Measurements from ENCODE around the gene DNER. TPM values are rescaled to one million over a fixed set of nuclear protein-coding genes. Genes with fewer than 3 reads are reported as not detected.

Gene DNER
- total and polyA plus RNA-seq, 2 donors from 2014 or later = 16.5 to 21.9 TPM

- FAIRE-seq = no peak
- Histone ChIP-seq H3K9me3 (ENCODE audit: control insufficient read depth in 2 of 3, insufficient read depth in 1 of 3, low read length in 3 of 3) (no peaks in the 10 kb centered on the region), H3K27me3 (ENCODE audit: control insufficient read depth, insufficient read depth, low read length) (no peaks in the 10 kb centered on the region), H3K4me1 (ENCODE audit: control insufficient read depth in 2 of 3, insufficient read depth in 2 of 3, low read depth in 1 of 3, low read length in 3 of 3) (no peaks in the 10 kb centered on the region), H3K36me3 (ENCODE audit: control insufficient read depth in 2 of 3, insufficient read depth in 3 of 3, low read length in 3 of 3) (no peaks in the 10 kb centered on the region), H3K4me3 (ENCODE audit: low read length in 3 of 3) (no peak overlapping the region), H3K27ac (ENCODE audit: low read depth in 2 of 2, low read length in 2 of 2) (no peak overlapping the region), H3K9ac (ENCODE audit: low read length in 3 of 3) (no peak overlapping the region)
- no peak for DNase-seq
- TF ChIP-seq CTCF (IDR thresholded peaks at IDR 0.05; ENCODE audit: borderline replicate concordance, extremely low read depth, insufficient read depth) = no peak
- intact Hi-C loops (cut with DNase I) = no loop called here
These were observed 49.2 kb downstream of the DNER start for GRCh38 chr2:229665158-229665557.

DNA sequence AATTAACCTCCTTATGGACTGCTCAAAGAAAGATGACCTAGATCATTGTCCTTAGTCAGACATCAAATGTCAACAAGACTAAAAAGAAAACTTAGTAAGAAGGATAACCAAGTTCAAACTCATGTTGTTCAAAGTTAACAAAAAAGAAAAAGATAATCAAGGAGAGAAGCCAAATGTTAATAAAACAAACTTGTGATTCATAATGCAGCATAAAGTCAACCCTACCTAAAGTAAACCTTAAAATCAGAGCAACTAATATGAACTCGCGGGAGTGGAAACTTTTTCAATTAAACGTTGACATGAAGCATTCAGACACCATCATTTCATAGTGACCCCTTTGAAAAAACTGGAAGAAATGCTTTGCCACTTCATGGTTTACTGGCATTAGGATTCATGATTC, 52.9 kb downstream of the DNER start:
- intact Hi-C loops (cut with DNase I) = no loop called here
- no peak overlapping the region for H3K27ac ChIP-seq (ENCODE audit: low read depth in 2 of 2, low read length in 2 of 2)
- FAIRE-seq = no peak
- no peaks in the 10 kb centered on the region for H3K9me3 ChIP-seq (ENCODE audit: control insufficient read depth in 2 of 3, insufficient read depth in 1 of 3, low read length in 3 of 3)
- no peaks in the 10 kb centered on the region for H3K4me1 ChIP-seq (ENCODE audit: control insufficient read depth in 2 of 3, insufficient read depth in 2 of 3, low read depth in 1 of 3, low read length in 3 of 3)
- no peaks in the 10 kb centered on the region for H3K27me3 ChIP-seq (ENCODE audit: control insufficient read depth, insufficient read depth, low read length)
- H3K36me3 ChIP-seq (ENCODE audit: control insufficient read depth in 2 of 3, insufficient read depth in 3 of 3, low read length in 3 of 3) = no peaks in the 10 kb centered on the region
- no peak for TF ChIP-seq CTCF (IDR thresholded peaks at IDR 0.05; ENCODE audit: borderline replicate concordance, extremely low read depth, insufficient read depth)
- no peak overlapping the region for H3K4me3 ChIP-seq (ENCODE audit: low read length in 3 of 3)
- no peak overlapping the region for H3K9ac ChIP-seq (ENCODE audit: low read length in 3 of 3)
- no peak for DNase-seq

DNA sequence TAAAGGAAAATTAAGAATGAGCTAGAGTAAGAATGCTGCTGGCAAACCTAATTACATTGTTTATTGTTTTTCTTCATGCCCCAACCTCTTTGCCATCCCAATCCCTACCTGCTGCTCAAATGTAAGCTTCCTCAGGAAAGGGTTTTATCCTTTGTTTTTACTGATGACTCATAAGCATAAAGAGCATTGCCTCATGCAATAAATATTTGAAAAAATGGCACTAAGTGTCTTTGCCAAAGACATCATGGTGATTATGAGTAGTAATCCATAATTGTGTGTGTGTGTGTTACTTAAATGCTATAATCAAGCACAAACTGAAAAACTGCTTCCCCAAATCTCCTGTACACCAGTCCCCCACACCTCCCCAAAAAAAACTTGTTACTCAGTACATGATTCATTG, 53.4 kb downstream of the DNER start:
- no peaks in the 10 kb centered on the region for H3K4me1 ChIP-seq (ENCODE audit: control insufficient read depth in 2 of 3, insufficient read depth in 2 of 3, low read depth in 1 of 3, low read length in 3 of 3)
- DNase-seq = no peak
- H3K9me3 ChIP-seq (ENCODE audit: control insufficient read depth in 2 of 3, insufficient read depth in 1 of 3, low read length in 3 of 3) = no peaks in the 10 kb centered on the region
- H3K4me3 ChIP-seq (ENCODE audit: low read length in 3 of 3) = no peak overlapping the region
- no peak overlapping the region for H3K27ac ChIP-seq (ENCODE audit: low read depth in 2 of 2, low read length in 2 of 2)
- FAIRE-seq = no peak
- intact Hi-C loops (cut with DNase I) = no loop called here
- H3K9ac ChIP-seq (ENCODE audit: low read length in 3 of 3) = no peak overlapping the region
- TF ChIP-seq CTCF (IDR thresholded peaks at IDR 0.05; ENCODE audit: borderline replicate concordance, extremely low read depth, insufficient read depth) = no peak
- no peaks in the 10 kb centered on the region for H3K27me3 ChIP-seq (ENCODE audit: control insufficient read depth, insufficient read depth, low read length)
- no peaks in the 10 kb centered on the region for H3K36me3 ChIP-seq (ENCODE audit: control insufficient read depth in 2 of 3, insufficient read depth in 3 of 3, low read length in 3 of 3)

GRCh38 chr2:229660391-229660790, 54.0 kb downstream of the DNER start:
- H3K9me3 ChIP-seq (ENCODE audit: control insufficient read depth in 2 of 3, insufficient read depth in 1 of 3, low read length in 3 of 3) = no peaks in the 10 kb centered on the region
- FAIRE-seq (no peak), DNase-seq (no peak)
- intact Hi-C loops (cut with DNase I) = no loop called here
- H3K27ac ChIP-seq (ENCODE audit: low read depth in 2 of 2, low read length in 2 of 2) = no peak overlapping the region
- no peaks in the 10 kb centered on the region for H3K36me3 ChIP-seq (ENCODE audit: control insufficient read depth in 2 of 3, insufficient read depth in 3 of 3, low read length in 3 of 3)
- no peak overlapping the region for H3K9ac ChIP-seq (ENCODE audit: low read length in 3 of 3)
- no peaks in the 10 kb centered on the region for H3K4me1 ChIP-seq (ENCODE audit: control insufficient read depth in 2 of 3, insufficient read depth in 2 of 3, low read depth in 1 of 3, low read length in 3 of 3)
- H3K4me3 ChIP-seq (ENCODE audit: low read length in 3 of 3) = no peak overlapping the region
- no peak for TF ChIP-seq CTCF (IDR thresholded peaks at IDR 0.05; ENCODE audit: borderline replicate concordance, extremely low read depth, insufficient read depth)
- no peaks in the 10 kb centered on the region for H3K27me3 ChIP-seq (ENCODE audit: control insufficient read depth, insufficient read depth, low read length)

All from kidney (tissue), 14 donors.